Activated naive CD8-positive, alpha-beta T cell (primary cell): ENCODE data around the gene TMEM62.
"Not testable (repeated sequence)": the region's sequence is repeated elsewhere in the genome, so short reads cannot be mapped to it uniquely, and the experiment has no call there.

ENCODE experiments used
- H3K27ac Mint-ChIP-seq: one replicate; pipeline ENCODE4 v1.8.0; 2021; ENCODE audit warnings: mixed read lengths
- H3K27me3 Mint-ChIP-seq: one replicate; pipeline ENCODE4 v1.8.0; 2021; ENCODE audit warnings: mixed read lengths
- H3K36me3 Mint-ChIP-seq: one replicate; pipeline ENCODE4 v1.8.0; 2021; ENCODE audit warnings: mixed read lengths
- H3K4me1 Mint-ChIP-seq: one replicate; pipeline ENCODE4 v1.8.0; 2021; ENCODE audit warnings: low read depth, mixed read lengths
- H3K4me3 Mint-ChIP-seq: one replicate; pipeline ENCODE4 v1.8.0; 2021; ENCODE audit warnings: mild to moderate bottlenecking, mixed read lengths
- H3K9me3 Mint-ChIP-seq: one replicate; pipeline ENCODE4 v1.8.0; 2021; ENCODE audit warnings: low read depth, mixed read lengths

Gene TMEM62

DNA sequence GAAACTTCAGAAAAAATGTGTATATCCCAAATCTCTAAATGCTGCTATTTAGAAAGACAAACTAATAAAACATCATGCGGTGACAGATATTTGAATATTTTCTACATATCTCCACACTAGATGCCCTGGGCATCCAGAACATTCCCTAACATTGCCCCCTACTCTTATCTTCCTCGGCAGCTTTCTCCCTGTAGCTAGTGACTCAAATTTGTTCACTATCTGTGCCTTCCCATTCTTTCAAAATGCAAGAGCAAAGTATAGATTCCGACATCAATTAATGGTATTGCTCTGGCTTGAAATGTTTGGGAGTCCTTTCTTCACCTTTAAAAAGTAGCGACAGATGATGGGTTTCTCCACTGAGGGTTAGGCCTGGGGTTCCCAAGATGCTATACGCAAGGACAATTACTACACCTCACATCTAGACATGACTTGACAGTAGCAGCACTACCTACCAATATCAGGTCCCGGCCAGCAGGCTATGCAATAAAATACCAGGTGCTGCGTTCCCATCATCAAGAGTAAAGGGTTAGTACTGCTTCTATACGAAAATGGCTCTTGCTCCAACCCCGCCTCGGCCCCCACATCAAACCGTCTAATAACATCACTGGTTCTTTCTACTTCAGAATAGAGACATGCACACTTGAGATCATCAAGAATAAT is 28.2 kb upstream of the TMEM62 start:
- Mint-ChIP-seq H3K9me3 (no peaks in the 10 kb centered on the region), H3K27ac (peak overlapping the region; percentile 96), H3K27me3 (peaks cover 2% of the 10 kb centered on the region), H3K4me3 (peak overlapping the region; percentile 98), H3K36me3 (peaks cover 17% of the 10 kb centered on the region), H3K4me1 (peaks cover 49% of the 10 kb centered on the region)

DNA sequence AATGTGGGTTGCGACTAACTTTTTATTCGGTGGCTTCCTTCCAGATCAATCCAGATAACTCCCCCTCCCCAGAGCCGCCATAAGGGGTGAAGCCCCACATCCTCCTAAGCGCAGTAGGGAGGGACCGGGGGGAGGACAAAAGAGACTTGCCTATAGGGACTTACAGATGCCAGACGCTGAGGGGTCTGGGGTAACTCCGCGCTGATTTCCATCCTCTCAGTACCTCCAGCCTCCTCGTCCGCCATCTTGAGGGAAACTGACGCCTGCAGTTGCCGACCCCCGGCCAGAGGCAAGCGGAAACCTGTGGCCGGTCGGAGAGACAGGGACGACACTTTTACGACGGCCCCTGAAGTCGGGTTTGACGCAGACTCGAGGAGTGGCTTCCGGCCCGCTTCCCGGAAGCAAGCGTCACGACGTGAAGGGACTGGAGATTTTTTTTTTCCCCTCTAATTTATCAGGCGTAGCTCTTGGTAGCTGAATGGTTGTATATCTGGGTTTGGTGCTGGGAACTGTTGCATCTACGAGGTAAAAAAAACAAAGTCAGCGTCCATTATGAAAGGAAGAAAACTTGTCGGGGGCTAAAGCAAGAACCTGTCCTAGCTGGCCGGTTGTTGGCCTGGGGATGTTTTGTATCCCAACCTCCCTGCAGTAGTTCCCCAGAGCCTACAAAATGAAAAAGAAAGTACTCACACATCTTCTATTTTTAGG is 27.5 kb upstream of the TMEM62 start, which contains the start of gene UBR1:
Gene UBR1, minus strand, starts transcription at position 261 of the 708 bp plus-strand sequence. Its CDS starts 16 bp downstream, at position 245.
- Mint-ChIP-seq H3K9me3 (no peaks in the 10 kb centered on the region), H3K27ac (peak within 1 kb of the TSS; percentile 96), H3K27me3 (peaks cover 2% of the 10 kb centered on the region), H3K4me3 (peak within 1 kb of the TSS; percentile 98), H3K4me1 (peaks cover 44% of the 10 kb centered on the region), H3K36me3 (peaks cover 13% of the 10 kb centered on the region)

DNA sequence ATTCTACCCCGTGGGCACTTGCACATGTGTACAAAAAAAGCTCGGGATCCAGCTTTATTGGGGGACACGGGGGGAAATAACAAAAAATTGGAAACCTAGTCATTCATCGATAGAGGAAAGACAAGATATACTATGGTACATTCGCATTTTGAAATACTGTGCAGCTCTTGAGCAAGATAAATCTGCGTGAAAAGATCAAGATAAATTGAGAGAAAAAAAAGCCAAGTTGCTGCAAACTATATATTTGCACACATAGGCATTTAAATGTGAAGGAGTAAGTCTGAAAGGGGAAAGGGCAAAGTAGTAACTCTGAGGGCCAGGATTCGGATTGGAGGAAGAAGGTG is 26.9 kb upstream of the TMEM62 start:
- Mint-ChIP-seq H3K36me3 (peaks cover 13% of the 10 kb centered on the region), H3K27ac (peak overlapping the region; percentile 96), H3K4me1 (peaks cover 39% of the 10 kb centered on the region), H3K9me3 (no peaks in the 10 kb centered on the region), H3K4me3 (peak overlapping the region; percentile 98), H3K27me3 (peaks cover 2% of the 10 kb centered on the region)

DNA sequence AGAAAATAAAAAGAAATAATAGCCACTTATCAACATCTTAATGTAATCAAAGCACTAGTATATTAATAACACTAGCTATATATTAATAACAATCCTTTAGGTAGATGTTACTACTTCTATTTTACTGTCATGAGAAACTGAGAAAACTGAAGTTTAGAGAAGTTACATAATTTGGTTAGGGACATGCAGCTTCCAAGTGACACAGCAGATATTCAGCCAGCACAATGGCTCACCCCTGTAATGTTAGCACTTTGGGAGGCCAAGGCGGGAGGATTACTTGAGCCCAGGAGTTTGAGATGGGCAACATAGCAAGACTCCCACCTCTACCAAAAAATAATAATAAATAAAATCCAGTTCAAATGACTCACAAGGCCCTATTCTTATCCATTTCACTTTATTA is 25.6 kb upstream of the TMEM62 start:
- Mint-ChIP-seq H3K9me3 (no peaks in the 10 kb centered on the region), H3K36me3 (peaks cover 4% of the 10 kb centered on the region), H3K4me3 (no peak overlapping the region)

DNA sequence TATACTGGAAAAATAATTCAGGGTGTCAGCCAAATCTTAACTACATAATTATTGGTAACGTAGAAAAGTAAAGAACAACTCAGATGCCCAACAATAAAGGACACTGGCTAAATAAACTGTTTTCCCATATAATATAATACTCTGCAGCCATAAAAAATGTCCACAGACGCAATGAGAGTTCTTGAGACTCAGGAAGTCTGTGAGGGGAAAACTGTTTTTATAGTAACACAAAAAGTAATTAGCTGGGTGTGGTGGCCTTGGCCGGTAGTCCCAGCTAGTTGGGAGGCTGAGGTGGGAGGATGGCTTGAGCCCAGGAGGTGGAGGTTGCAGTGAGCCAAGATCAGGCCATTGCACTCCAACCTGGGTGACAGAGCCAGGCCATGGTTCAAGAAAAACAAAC is 22.0 kb upstream of the TMEM62 start:
- Mint-ChIP-seq H3K4me3 (no peak overlapping the region), H3K9me3 (no peaks in the 10 kb centered on the region), H3K36me3 (no peaks in the 10 kb centered on the region), H3K27ac (no peak overlapping the region), H3K27me3 (peaks cover 5% of the 10 kb centered on the region), H3K4me1 (peaks cover 4% of the 10 kb centered on the region)

More for the DNA sequence above, 25.6 kb upstream of the TMEM62 start:
- peaks cover 2% of the 10 kb centered on the region for H3K27me3 Mint-ChIP-seq
- no peak overlapping the region for H3K27ac Mint-ChIP-seq
- H3K4me1 Mint-ChIP-seq: peaks cover 30% of the 10 kb centered on the region

DNA sequence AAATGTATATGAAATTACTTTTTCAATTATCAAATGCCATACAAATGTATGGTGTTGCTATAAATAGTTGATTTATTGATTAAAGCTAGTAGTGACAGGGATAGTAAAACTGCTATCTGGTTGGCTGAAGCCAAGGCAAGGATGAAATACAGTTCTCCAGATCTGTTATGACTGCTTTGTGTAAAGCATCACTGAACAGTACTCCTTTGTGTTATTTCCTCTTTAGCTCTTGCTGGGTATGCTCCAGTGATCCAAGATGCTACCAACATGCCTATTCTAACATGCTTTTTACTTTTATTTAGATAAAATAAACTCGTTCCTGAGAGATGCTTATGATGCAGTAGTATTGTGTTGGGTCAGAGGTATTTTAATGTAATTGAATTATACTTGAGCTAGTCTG is 15.1 kb upstream of the TMEM62 start:
- Mint-ChIP-seq H3K4me1 (peaks cover 12% of the 10 kb centered on the region), H3K36me3 (no peaks in the 10 kb centered on the region), H3K27me3 (peaks cover 7% of the 10 kb centered on the region), H3K9me3 (no peaks in the 10 kb centered on the region), H3K27ac (no peak overlapping the region), H3K4me3 (no peak overlapping the region)

DNA sequence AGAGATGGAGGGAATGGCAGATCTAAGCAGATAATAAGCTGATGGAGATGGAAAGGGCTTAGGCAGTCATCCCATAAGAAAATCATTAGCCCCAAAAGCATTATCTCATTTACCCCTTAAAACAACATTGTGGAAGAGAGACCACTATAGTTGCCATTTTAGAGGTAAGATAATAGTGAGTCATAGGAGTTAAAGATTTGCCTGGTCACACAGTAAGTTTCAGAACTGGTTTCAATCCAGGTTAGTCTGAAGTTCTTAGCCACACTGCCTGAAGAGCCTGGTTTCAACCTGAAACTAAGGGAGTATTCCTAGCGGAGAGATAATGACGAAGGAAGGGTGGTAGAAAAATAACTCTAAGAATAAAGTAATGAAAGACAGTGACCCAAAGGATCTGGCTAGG is 14.6 kb upstream of the TMEM62 start:
- H3K27me3 Mint-ChIP-seq: peaks cover 8% of the 10 kb centered on the region
- H3K4me1 Mint-ChIP-seq: peaks cover 14% of the 10 kb centered on the region
- H3K4me3 Mint-ChIP-seq: no peak overlapping the region
- no peak overlapping the region for H3K27ac Mint-ChIP-seq
- H3K9me3 Mint-ChIP-seq: no peaks in the 10 kb centered on the region
- no peaks in the 10 kb centered on the region for H3K36me3 Mint-ChIP-seq

DNA sequence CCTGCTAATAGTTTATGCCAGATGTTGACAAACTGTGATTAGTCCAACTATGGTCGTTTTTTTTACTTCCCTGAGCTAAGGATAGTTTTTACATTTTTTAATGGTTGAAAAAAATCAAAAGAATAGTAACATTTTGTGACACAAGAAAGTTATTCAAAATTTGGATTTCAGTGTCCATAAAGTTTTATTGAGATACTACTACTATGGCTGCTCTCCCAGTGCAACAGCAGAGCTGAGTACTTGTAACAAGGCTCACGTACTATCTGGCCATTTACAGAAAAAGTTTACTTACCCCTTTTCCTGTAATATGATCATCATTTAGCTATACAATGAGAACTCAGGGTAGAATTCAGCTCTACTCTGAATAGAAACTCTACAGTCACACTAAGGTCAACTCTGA is 11.5 kb upstream of the TMEM62 start:
- H3K4me3 Mint-ChIP-seq: peak overlapping the region; percentile 40
- no peaks in the 10 kb centered on the region for H3K9me3 Mint-ChIP-seq
- peaks cover 14% of the 10 kb centered on the region for H3K4me1 Mint-ChIP-seq
- no peak overlapping the region for H3K27ac Mint-ChIP-seq
- H3K36me3 Mint-ChIP-seq: no peaks in the 10 kb centered on the region
- H3K27me3 Mint-ChIP-seq: peaks cover 6% of the 10 kb centered on the region

DNA sequence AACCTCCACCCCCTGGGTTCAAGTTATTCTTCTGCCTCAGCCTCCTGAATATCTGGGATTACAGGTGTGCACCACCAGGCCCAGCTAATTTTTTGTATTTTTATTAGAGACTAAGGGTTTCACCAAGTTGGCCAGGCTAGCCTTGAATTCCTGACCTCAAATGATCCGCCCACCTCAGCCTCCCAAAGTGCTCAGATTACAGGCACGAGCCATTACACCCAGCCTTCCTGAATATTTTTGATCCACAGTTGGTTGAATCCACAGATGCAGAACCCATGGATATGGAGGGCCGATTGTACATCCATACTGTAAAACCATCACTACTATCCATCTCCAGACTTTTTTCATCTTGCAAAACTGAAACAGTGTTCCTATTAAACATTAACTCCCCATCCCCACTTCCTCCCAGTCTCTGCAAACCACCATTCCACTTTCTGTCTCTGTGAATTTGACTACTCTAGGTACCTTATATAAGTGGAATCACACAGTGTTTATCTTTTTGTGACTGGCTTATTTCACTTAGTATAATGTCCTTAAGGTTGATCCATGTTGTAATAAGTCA is 8.2 kb upstream of the TMEM62 start:
- peaks cover 4% of the 10 kb centered on the region for H3K36me3 Mint-ChIP-seq
- H3K27me3 Mint-ChIP-seq: peaks cover 8% of the 10 kb centered on the region
- peaks cover 19% of the 10 kb centered on the region for H3K4me1 Mint-ChIP-seq
- no peak overlapping the region for H3K27ac Mint-ChIP-seq
- no peak overlapping the region for H3K4me3 Mint-ChIP-seq
- no peaks in the 10 kb centered on the region for H3K9me3 Mint-ChIP-seq

DNA sequence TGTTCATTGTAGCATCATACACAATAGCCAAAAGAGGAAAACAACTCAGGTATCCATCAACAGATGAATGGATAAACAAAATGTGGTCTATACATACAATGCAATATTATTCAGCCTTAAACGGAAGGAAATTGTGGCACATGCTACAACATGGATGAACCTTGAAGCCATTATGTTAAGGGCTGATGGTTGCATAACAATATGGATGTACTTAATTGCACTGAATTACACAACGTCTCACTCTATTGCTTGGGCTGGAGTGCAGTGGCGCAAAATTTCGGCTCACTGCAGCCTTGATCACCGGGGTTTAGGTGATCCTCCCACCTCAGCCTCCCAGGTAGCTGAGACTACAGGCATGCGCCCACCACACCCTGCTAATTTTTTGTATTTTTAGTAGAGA is 7.0 kb upstream of the TMEM62 start:
- H3K27ac Mint-ChIP-seq: no peak overlapping the region
- H3K4me3 Mint-ChIP-seq: no peak overlapping the region
- peaks cover 4% of the 10 kb centered on the region for H3K36me3 Mint-ChIP-seq
- peaks cover 10% of the 10 kb centered on the region for H3K27me3 Mint-ChIP-seq
- H3K9me3 Mint-ChIP-seq: no peaks in the 10 kb centered on the region
- peaks cover 19% of the 10 kb centered on the region for H3K4me1 Mint-ChIP-seq

DNA sequence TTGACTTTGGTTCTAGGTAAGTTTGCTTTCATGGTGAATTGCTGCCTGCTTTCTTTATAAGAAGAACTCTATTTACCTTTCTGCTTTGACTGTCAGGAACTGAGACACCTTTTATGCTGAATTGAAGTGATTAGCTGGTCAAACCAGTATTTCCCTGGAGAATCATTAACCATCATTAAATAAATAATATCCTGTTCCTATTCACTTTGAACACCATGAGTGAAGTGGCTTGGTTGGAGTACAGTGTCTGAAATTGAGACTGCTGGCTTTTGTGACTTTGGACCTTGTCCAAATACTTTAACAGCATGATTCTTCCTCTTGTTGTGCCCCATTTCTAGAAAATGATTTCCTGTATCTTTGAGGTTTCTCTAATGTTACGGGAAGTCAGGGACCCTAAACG is 5.6 kb upstream of the TMEM62 start:
- Mint-ChIP-seq H3K27ac (no peak overlapping the region), H3K4me3 (no peak overlapping the region), H3K4me1 (peaks cover 12% of the 10 kb centered on the region), H3K27me3 (peaks cover 10% of the 10 kb centered on the region), H3K9me3 (no peaks in the 10 kb centered on the region), H3K36me3 (peaks cover 4% of the 10 kb centered on the region)

DNA sequence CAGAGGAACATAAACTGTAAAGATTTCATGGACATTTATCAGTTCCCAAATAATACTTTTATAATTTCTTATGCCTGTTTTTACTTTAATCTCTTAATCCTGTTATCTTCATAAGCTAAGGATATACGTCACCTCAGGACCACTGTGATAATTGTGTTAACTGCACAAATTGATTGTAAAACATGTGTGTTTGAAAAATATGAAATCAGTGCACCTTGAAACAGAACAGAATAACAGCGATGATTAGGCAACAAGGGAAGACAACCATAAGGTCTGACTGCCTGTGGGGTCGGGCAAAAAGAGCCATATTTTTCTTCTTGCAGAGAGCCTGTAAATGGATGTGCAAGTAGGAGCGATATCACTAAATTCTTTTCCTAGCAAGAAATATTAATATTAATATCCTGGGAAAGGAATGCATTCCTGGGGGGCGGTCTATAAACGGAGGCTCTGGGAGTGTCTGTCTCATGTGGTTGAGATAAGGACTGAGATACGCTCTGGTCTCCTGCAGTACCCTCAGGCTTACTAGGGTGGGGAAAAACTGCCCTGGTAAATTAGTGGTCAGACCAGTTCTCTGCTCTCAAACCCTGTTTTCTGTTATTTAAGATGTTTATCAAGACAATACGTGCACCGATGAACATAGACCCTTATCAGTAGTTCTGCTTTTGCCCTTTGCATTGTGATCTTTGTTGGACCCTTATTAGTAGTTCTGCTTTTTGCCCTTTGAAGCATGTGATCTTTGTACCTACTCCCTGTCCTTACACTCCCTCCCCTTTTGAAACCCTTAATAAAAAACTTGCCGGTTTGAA is 5.0 kb upstream of the TMEM62 start:
- not testable (repeated sequence) for H3K4me1 Mint-ChIP-seq, H3K27me3 Mint-ChIP-seq, H3K4me3 Mint-ChIP-seq, H3K36me3 Mint-ChIP-seq, H3K27ac Mint-ChIP-seq, H3K9me3 Mint-ChIP-seq

DNA sequence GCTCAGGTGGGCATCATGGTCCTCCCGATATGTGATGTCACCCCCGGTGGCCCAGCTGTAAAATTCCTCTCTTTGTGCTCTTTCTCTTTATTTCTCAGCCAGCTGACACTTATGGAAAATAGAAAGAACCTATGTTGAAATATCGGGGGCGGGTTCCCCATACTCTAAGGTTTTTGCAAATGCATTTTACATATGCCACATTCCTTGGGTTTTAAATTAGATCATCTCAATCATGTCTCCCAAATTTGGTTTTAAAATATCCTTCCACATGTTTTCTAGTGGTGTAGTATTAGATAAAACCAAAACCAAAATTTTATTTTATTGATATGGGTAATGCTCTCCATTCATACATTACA is 4.4 kb upstream of the TMEM62 start:
- H3K27ac Mint-ChIP-seq: no peak overlapping the region
- no peak overlapping the region for H3K4me3 Mint-ChIP-seq
- H3K4me1 Mint-ChIP-seq: peaks cover 7% of the 10 kb centered on the region
- no peaks in the 10 kb centered on the region for H3K9me3 Mint-ChIP-seq
- H3K27me3 Mint-ChIP-seq: peaks cover 8% of the 10 kb centered on the region
- H3K36me3 Mint-ChIP-seq: peaks cover 4% of the 10 kb centered on the region

DNA sequence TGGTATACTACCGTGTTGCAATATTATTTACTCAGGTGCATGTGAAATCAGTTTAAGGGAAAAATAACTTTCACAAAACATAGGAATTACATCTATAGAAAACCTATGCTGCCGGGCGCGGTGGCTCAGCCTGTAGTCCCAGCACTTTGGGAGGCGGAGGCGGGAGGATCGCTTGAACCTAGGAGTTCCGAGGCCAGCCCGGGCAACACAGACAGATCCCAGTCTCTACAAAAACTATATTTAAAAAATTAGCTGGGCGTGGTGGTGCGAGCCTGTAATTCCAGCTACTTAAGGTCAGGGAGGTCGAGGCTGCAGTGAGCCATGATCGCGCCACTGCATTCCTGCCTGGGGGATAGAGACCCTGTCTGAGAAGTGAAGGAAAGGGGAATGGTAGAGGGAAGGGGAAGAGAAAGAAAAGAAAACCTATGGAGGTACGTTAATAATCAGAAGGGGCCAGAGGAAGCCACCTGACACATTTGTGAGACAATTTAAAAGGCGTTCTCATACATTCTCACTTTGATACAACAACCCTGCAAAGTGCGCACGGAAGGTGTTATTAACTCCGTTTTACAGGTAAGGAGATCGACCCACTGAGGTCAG is 456 bp upstream of the TMEM62 start:
- Mint-ChIP-seq H3K36me3 (peaks cover 6% of the 10 kb centered on the region), H3K27me3 (peaks cover 4% of the 10 kb centered on the region), H3K9me3 (no peaks in the 10 kb centered on the region)

More for the DNA sequence above, 456 bp upstream of the TMEM62 start:
- Mint-ChIP-seq H3K4me3 (peak overlapping the region; percentile 93), H3K27ac (peak overlapping the region; percentile 89), H3K4me1 (peaks cover 19% of the 10 kb centered on the region)
